Brain pericyte (primary cell): Measurements from ENCODE around the gene ARHGAP30.

ENCODE experiments used
- DNase-seq: peaks from one replicate; pipeline ENCODE4 v3.0.0-alpha.2; 2012; ENCODE audit warnings: low read depth, low spot score

Gene ARHGAP30

DNA sequence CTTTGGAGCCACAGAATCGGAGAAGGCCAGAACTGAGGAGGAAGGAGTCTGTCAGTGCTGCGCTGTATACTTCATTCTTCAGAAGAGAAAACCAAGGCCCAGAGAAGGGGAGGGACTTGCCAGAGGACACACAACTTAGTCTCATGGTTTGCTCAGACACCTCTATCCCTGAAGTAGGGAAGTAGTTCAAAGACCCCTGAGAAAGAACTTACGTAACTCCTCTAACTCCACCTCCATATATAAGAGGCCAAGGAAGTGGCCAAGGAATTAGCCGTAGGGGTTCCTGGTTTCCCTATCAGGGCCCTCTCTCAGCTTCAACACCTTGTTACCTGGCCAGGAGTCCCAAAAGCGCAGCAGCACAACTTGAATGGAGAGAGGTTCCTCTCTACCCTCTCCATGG is 20.2 kb upstream of the ARHGAP30 start:
- no peak for DNase-seq

DNA sequence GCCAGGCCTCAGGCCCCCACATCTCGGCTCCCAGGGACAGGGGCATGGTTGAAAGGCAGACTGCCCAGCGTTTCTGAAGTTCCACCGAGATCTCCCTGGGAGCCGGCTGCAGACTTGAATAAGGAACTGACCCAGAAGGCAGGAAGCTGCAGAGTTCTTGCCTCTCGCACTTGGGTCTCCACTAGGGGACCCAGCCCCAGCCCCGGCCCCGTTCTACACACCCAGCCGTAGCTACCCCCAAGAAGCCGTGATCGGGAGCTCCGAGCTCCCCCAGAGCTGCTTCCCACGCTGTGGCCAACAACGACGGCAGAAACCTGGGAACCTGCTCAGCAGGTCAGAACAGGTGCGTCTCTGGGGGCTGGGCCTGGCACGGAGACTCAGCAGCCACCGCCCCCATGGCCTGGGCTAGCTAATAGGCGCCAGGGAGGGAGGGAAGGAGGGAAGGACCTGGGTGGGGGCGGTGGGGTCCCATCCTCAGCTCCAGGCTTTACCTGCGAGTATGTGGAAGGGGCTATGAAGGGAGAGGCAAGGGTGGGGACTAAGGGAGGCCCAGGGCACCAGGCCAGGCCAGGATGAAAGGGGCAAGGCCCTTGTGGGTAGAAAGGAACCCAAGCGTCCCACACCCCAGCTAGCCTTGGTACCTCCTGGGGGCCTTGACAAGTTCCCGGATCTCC is 19.7 kb upstream of the ARHGAP30 start, which contains the start of gene NECTIN4:
Gene NECTIN4 (minus strand): TSS at position 308 of the 674 bp plus-strand sequence. CDS start 262 bp downstream, at position 46.
- no peak for DNase-seq

DNA sequence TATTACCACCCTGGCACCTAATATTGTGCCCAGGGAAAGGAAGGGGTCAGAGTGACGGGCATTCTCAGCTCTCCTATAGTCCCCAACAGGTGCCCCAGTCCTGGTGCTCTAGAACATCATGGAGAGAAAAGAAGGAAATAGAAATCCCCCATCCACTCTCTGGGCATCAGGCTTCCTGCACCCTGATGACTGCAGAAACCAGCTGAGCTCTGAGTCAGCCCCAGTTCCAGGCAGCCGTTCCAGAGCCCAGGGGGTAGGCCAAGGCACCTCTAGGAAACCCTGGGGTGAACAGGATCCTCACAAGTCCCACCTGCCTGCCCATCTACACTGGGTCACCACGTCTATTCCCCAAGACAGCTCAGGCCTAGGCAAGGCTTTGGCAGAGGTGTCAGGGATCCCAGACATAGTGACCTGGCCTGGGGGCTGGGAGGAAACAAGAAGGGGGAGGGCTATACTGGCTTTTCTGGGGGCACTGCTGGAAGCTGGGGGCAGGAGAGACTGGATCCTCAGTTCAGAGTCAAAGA is 19.0 kb upstream of the ARHGAP30 start:
- no peak for DNase-seq

DNA sequence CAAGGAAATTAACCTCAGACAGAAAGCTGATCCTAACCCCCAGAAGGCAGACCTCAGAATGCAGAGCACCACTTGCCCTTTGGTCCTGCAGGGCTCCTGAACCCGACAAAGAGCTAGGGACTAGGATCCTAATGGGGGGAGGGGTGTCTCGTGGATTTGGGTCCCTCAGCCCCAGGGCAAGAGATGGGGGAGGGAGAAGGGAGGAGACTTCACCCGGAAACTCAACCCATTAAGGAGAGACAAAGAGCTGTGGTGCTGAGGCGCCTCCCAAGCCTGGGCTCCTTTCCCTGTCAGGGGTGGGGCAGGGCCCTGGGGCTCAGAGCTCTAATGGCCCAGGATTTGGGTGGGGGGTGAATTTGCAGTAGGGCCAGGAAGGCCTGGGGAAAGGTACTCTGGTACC is 16.8 kb upstream of the ARHGAP30 start:
- no peak for DNase-seq

- no peak for DNase-seq
Observed at GRCh38 chr1:161085165-161085564, 15.5 kb upstream of the ARHGAP30 start.

DNA sequence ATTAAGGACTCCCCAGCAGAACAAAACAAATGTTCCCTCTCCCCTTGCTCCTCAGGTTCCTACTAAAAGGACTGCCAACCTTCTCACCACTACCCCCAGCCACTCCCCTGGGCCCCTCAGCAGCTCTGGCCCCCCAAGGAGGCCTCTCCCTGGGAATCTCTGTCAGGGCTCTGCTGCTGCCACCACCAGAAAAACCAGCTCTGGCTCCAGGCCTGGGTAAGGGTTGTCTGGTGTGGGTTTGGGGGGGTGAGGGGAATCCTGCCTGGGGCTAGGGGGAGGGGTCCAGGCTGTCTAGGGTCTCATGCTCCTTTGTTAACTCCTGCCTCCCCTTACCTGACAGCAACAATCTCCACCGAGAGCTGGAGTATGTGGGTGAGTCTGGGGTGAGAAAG is 14.9 kb upstream of the ARHGAP30 start:
- DNase-seq, result no peak

DNA sequence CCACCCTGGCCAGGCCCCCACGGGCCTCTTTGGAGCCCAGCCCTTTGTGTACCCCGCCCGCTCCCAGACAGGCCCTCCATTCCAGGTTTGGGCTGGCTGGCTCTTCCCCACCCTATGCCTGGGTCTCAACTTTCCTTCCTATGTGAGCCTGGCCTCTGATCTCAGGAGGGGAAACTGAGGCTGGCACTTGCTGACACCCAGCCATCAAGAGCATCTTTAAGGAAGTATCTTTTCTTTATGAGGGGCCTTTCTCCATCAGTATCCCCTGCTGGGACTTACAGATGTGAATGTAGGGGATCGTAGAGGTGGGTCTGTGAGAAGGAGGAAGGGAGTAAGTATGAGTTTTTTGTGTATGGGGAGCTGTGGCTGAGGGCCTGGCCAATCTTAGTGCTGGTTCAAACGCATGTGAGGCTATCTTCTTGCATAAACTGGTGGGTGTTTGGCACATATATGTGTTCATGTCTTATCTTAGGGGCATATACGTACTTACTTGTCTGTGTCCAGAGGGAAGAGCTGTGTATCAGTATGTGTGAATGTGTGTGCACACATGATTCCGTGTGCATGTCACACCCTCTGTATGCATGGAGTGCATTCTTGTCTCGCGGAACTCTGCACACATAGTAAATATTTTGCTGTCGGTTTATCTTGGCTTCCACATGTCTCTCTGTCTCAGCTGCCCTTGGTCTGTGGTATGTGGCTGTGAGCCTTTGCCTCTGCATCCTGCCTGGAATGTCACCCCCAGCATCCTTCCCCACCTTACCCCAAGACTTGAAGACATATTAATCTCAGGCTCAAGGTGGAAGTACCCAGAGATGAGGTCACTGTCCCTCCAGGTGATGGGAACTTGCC is 14.3 kb upstream of the ARHGAP30 start:
- DNase-seq, result no peak

DNA sequence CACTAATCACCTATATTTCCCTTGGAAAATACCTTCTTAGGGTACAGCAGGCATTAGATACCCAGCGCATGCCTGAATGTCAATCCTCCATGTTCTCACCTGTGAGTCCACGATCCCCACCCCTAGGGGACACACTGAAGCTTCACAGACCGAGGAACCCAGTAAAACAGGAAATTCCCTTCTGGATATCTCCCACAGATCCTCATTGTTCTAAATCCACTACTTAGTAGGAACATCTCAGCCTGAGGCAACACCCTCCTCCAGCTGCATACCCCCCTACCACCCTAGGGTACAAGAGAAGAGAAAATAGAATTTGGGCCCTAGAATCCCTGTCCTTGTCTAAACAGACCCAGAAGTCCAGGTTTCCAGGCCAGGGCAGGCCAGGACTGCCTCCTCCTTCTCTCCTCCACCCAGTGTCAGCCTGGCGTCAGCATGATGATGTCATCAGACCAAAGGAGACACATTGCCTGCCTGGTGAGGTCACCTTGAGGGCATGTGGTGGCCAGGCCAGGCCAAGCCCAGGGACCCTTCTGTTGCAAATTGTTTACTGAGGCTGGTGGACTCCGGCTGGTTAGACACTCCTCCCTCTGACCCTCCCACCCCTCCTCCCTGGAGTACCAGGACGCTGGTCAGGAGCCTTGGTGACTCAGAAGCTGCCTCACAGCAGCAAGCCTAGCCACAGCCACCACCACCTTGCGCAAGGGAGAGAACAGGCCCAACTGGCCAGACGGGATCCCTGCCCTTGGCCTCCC is 13.5 kb upstream of the ARHGAP30 start:
- DNase-seq, result no peak

DNA sequence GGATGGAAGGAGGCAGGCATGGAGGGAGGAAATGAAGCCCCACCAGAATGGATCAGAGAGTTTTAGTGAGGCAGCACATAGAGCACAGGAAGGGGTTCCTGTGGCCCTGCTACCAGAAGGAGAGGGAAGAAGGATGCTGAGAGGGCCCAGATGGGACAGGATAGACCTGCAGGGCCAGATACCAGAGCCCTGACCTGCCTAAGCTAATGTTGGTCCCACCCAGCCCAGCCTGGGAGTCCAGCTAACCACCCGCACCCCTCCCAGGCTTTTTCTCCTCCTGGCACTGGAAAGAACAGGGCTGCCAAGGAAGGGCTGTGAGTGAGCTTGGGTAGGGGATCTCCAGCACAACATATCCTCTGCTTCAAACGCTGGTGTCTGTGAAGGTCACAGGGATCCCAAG is 12.8 kb upstream of the ARHGAP30 start:
- DNase-seq, result no peak

DNA sequence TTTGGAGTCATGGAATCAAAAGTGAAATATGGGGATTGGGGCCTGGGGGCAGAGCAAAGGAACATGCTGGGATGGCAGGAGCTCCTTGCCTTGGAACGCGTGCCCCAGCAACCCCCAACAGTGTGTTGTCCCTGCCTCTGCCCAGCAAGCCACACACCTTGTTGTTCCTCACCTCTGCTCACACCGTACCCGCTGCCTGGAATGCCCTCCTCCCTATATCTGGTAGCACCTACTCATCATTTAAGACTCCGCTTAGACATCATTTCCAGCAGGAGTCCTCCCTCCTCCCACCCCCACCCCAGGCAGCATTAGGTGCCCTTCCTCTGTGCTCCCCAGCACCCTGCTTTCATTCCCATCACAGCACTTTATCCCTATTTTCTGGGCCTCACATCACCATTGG is 11.8 kb upstream of the ARHGAP30 start:
- no peak for DNase-seq

- no peak for DNase-seq
Observed at GRCh38 chr1:161080441-161081405, 11.0 kb upstream of the ARHGAP30 start.

DNA sequence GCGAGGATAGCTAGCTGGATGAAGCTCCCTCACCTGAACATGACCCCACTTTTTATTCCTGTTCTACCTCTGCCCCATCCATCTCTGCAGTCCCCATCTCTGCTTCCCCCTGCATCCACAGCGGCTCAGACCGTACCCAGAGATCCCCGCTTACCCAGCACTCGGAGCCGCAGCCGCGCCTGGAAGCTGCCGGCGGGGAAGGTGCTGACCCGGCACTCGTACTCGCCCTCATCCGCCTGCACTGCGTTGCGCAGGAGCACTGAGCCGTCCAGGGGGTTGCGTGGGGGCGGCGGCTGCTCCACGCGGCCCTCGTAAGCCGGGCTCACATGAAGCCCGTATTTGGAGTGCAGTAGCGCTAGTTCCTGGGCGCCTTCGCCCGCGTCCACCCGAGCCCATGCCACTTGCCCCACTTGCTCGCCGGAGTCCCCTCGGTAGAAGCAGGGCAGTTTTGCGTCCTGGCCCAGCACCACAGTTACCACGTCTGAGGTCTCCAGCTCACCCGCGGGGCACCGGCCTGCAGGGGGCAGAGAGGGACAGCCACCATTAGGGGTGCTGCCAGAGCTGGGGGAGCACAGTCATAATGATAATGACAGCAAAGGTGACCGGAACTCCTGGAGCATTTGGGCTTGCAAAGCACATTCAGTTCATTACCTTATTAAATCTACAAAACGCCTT is 9.9 kb upstream of the ARHGAP30 start:
- DNase-seq, result no peak

DNA sequence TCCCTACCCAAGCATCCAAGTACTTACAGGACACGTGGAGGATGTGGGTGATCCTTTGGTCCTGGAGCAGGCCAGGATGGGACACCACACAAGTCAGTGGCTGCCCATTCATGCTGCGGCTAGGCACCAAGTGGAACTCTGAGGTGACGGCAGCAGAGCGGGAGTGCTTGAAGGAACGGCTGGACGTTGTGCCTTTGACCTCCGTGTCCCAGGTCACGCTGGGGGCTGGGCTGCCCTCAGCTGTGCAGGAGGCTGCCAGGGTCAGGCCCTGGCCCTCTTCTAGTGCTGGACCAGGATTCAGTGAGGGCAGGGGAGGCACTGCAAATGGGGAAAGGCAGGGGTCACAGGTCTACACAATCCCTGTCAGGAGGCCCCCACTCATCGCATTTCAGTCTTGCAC is 7.7 kb upstream of the ARHGAP30 start:
- DNase-seq, result no peak

GRCh38 chr1:161076410-161076809 is 6.7 kb upstream of the ARHGAP30 start:
- DNase-seq, result no peak

GRCh38 chr1:161074676-161075368 is 5.1 kb upstream of the ARHGAP30 start:
- no peak for DNase-seq

GRCh38 chr1:161073474-161074121 is 3.9 kb upstream of the ARHGAP30 start:
- DNase-seq, result no peak

- no peak for DNase-seq
Observed at GRCh38 chr1:161072751-161073449, 3.2 kb upstream of the ARHGAP30 start.

- no peak for DNase-seq
Observed at GRCh38 chr1:161071886-161072371, 2.2 kb upstream of the ARHGAP30 start.
